H1 (cell line): ENCODE data around the gene SPOP. TPM values are rescaled to one million over a fixed set of nuclear protein-coding genes. Genes with fewer than 3 reads are reported as not detected.

Source experiments
- CTCF ChIA-PET: fragments of 300-600 bp; sonication (Branson Sonifier 250); formaldehyde crosslinking; loops from one replicate; lab custom pipeline; 2021; ENCODE audit not compliant: partially characterized antibody; lab: Charles Lee
- POLR2A ChIA-PET: fragments of 300-600 bp; sonication (Branson Sonifier 250); formaldehyde crosslinking; loops from one replicate; lab custom pipeline; 2021; ENCODE audit warnings: inconsistent platforms; ENCODE audit not compliant: partially characterized antibody; lab: Charles Lee
- DNase-seq, 2 experiments: peaks; one replicate each; pipeline versions ENCODE4 v3.0.0 to v3.0.0-alpha.2; 2010 to 2022; ENCODE audit warnings: low spot score in 2 of 2, low read depth in 1 of 2, mixed read lengths in 1 of 2
- FAIRE-seq: peaks from 2 replicates; lab custom pipeline; 2011; peaks lifted over from hg19 to GRCh38; lab: Jason Lieb, UNC
- H2AFZ ChIP-seq: 2 replicates; pipeline ENCODE4 v1.8.1; 2012; ENCODE audit warnings: low read length, inconsistent platforms
- H2AK5ac ChIP-seq: 2 replicates; pipeline ENCODE4 v1.6.1; 2013; ENCODE audit warnings: low read depth, low read length
- H2BK120ac ChIP-seq: replicated peaks from 2 replicates; pipeline ENCODE3; 2013; ENCODE audit warnings: low read depth, low read length, inconsistent platforms
- H2BK12ac ChIP-seq: 2 replicates; pipeline ENCODE4 v1.6.1; 2013; ENCODE audit warnings: low read depth, low read length
- H2BK15ac ChIP-seq: 2 replicates; pipeline ENCODE4 v1.6.1; 2013; ENCODE audit warnings: low read length
- H2BK20ac ChIP-seq: 2 replicates; pipeline ENCODE4 v1.6.1; 2013; ENCODE audit warnings: low read length
- H2BK5ac ChIP-seq: 2 replicates; pipeline ENCODE4 v1.6.1; 2013; ENCODE audit warnings: low read depth, low read length
- H3K14ac ChIP-seq: 2 replicates; pipeline ENCODE4 v1.6.1; 2013; ENCODE audit warnings: inconsistent platforms; ENCODE audit not compliant: insufficient read length
- H3K18ac ChIP-seq: 2 replicates; pipeline ENCODE4 v1.6.1; 2013; ENCODE audit warnings: low read length; ENCODE audit errors: extremely low read depth
- H3K23ac ChIP-seq: 2 replicates; pipeline ENCODE4 v1.6.1; 2013; ENCODE audit warnings: inconsistent platforms; ENCODE audit not compliant: insufficient read length
- H3K23me2 ChIP-seq: 2 replicates; pipeline ENCODE4 v1.6.1; 2013; ENCODE audit warnings: low read depth, low read length
- H3K27ac ChIP-seq: 2 replicates; pipeline ENCODE4 v1.6.1; 2011; ENCODE audit warnings: low read depth, low read length, inconsistent platforms
- H3K27me3 ChIP-seq, 4 experiments: replicated peaks in 1 of 4; 1 replicate in 1 of 4; 2 replicates in 3 of 4; pipeline versions ENCODE4 v1.6.1 to v1.8.1; 2011 to 2013; ENCODE audit warnings: low read length in 3 of 4, mild to moderate bottlenecking in 3 of 4, inconsistent platforms in 2 of 4, mixed read lengths in 2 of 4, moderate library complexity in 1 of 4; ENCODE audit not compliant: control insufficient read depth in 3 of 4, insufficient read depth in 3 of 4; ENCODE audit errors: extremely low read depth in 1 of 4
- H3K36me3 ChIP-seq, 4 experiments: 2 replicates each; pipeline versions ENCODE4 v1.6.1 to v1.8.1; 2011 to 2013; ENCODE audit warnings: mild to moderate bottlenecking in 4 of 4, low read length in 3 of 4, moderate library complexity in 2 of 4, control low read depth in 1 of 4, inconsistent platforms in 1 of 4; ENCODE audit not compliant: insufficient read depth in 4 of 4, control insufficient read depth in 2 of 4
- H3K4ac ChIP-seq: replicated peaks from 2 replicates; pipeline ENCODE3; 2013; ENCODE audit warnings: low read length, low read depth, mixed read lengths, inconsistent platforms; ENCODE audit not compliant: insufficient read length
- H3K4me1 ChIP-seq, 4 experiments: replicated peaks in 1 of 4; 1 replicate in 1 of 4; 2 replicates in 3 of 4; pipeline versions ENCODE4 v1.6.1 to v1.8.1; 2011 to 2013; ENCODE audit warnings: low read length in 3 of 4, inconsistent platforms in 2 of 4, mixed read lengths in 1 of 4; ENCODE audit not compliant: insufficient read depth in 4 of 4, control insufficient read depth in 3 of 4
- H3K4me2 ChIP-seq, 2 experiments: 2 replicates each; pipeline versions ENCODE4 v1.6.1 to v1.8.1; 2011 to 2013; ENCODE audit warnings: low read depth in 2 of 2, low read length in 2 of 2, control low read depth in 1 of 2, inconsistent platforms in 1 of 2, mild to moderate bottlenecking in 1 of 2; ENCODE audit not compliant: insufficient read depth in 1 of 2
- H3K4me3 ChIP-seq, 4 experiments: fragments of 200-600, 300-600 bp in 1 of 4; sonication (generic), shearing (Covaris generic), sonication (Bioruptor Twin) in 1 of 4; 2 replicates each; pipeline versions ENCODE4 v1.5.1 to v1.8.1; 2011 to 2016; ENCODE audit warnings: low read length in 4 of 4, low read depth in 3 of 4, control low read depth in 2 of 4, inconsistent platforms in 2 of 4, mild to moderate bottlenecking in 2 of 4, mixed read lengths in 1 of 4, moderate library complexity in 1 of 4; ENCODE audit not compliant: insufficient read depth in 2 of 4; ENCODE audit errors: extremely low read depth in 1 of 4
- H3K56ac ChIP-seq: replicated peaks from 2 replicates; pipeline ENCODE3; 2013; ENCODE audit warnings: low read depth, mild to moderate bottlenecking, mixed read lengths, low read length, inconsistent platforms; ENCODE audit not compliant: insufficient read length
- H3K79me1 ChIP-seq: 2 replicates; pipeline ENCODE4 v1.6.1; 2013; ENCODE audit warnings: low read depth, low read length, control low read depth
- H3K79me2 ChIP-seq, 2 experiments: 2 replicates each; pipeline versions ENCODE4 v1.6.1 to v1.8.1; 2012 to 2013; ENCODE audit warnings: low read length in 2 of 2, mild to moderate bottlenecking in 2 of 2, inconsistent platforms in 1 of 2; ENCODE audit not compliant: insufficient read depth in 2 of 2, control insufficient read depth in 1 of 2
- H3K9ac ChIP-seq, 4 experiments: replicated peaks in 1 of 4; 1 replicate in 1 of 4; 2 replicates in 3 of 4; pipeline versions ENCODE4 v1.6.1 to v1.8.1; 2011 to 2013; ENCODE audit warnings: low read depth in 3 of 4, low read length in 3 of 4, control low read depth in 2 of 4, mild to moderate bottlenecking in 2 of 4, moderate library complexity in 2 of 4, inconsistent platforms in 1 of 4; ENCODE audit errors: extremely low read depth in 1 of 4
- H3K9me3 ChIP-seq, 2 experiments: 2 replicates each; pipeline versions ENCODE4 v1.6.1 to v1.8.1; 2012 to 2013; ENCODE audit warnings: mild to moderate bottlenecking in 2 of 2, moderate library complexity in 2 of 2, control low read depth in 1 of 2, inconsistent platforms in 1 of 2, low read depth in 1 of 2, low read length in 1 of 2, mixed read lengths in 1 of 2; ENCODE audit not compliant: insufficient read depth in 2 of 2
- H4K20me1 ChIP-seq, 2 experiments: replicated peaks in 1 of 2; 2 replicates each; pipeline versions ENCODE3 to v1.8.1; 2011 to 2013; ENCODE audit warnings: inconsistent platforms in 2 of 2, low read length in 2 of 2, mild to moderate bottlenecking in 1 of 2; ENCODE audit not compliant: insufficient read depth in 2 of 2, control insufficient read depth in 1 of 2
- H4K5ac ChIP-seq: 2 replicates; pipeline ENCODE4 v1.6.1; 2013; ENCODE audit warnings: low read length, low read depth, mixed read lengths, inconsistent platforms; ENCODE audit not compliant: insufficient read length
- H4K8ac ChIP-seq: 2 replicates; pipeline ENCODE4 v1.8.0; 2013; ENCODE audit warnings: mild to moderate bottlenecking, moderate library complexity, low read length, inconsistent platforms; ENCODE audit not compliant: insufficient read depth; ENCODE audit errors: extremely low read depth
- H4K91ac ChIP-seq: replicated peaks from 2 replicates; pipeline ENCODE3; 2013; ENCODE audit warnings: low read length, mixed read lengths, inconsistent platforms; ENCODE audit not compliant: insufficient read length
- CBX8 ChIP-seq: fragments of 300-800, 300-1000 bp; sonication (generic); IDR thresholded peaks from 2 replicates; pipeline ENCODE4 v1.7.1; 2016; ENCODE audit warnings: low read depth, low read length, borderline replicate concordance
- CEBPB ChIP-seq: IDR thresholded peaks from 2 replicates; pipeline ENCODE4 v1.6.1; 2012; ENCODE audit warnings: low read depth, low read length
- CREB1 ChIP-seq: IDR thresholded peaks from 2 replicates; pipeline ENCODE4 v1.6.1; 2012; ENCODE audit warnings: inconsistent platforms
- CTBP2 ChIP-seq: IDR thresholded peaks from 2 replicates; pipeline ENCODE4 v1.7.0; 2011; ENCODE audit warnings: borderline replicate concordance, mild to moderate bottlenecking, moderate library complexity, mixed read lengths, low read length; ENCODE audit not compliant: insufficient read depth, insufficient read length
- GABPA ChIP-seq: IDR thresholded peaks from 2 replicates; pipeline ENCODE4 v1.6.1; 2011; ENCODE audit warnings: mild to moderate bottlenecking, low read length, moderate library complexity, borderline replicate concordance; ENCODE audit not compliant: insufficient read depth
- JUN ChIP-seq: IDR thresholded peaks from 2 replicates; pipeline ENCODE4 v1.6.1; 2011; ENCODE audit warnings: low read depth, mild to moderate bottlenecking, improper control_type of control experiment, low read length
- KDM1A ChIP-seq: fragments of 200-600, 300-600 bp; sonication (generic); IDR thresholded peaks from 2 replicates; pipeline ENCODE4 v1.7.1; 2016; ENCODE audit warnings: mild to moderate bottlenecking, low read length, borderline replicate concordance
- RXRA ChIP-seq: IDR thresholded peaks from 2 replicates; pipeline ENCODE4 v1.6.1; 2011; ENCODE audit warnings: low read depth, mild to moderate bottlenecking, low read length, moderate library complexity; ENCODE audit not compliant: insufficient read depth
- SP1 ChIP-seq: IDR thresholded peaks from 2 replicates; pipeline ENCODE4 v1.6.1; 2011; ENCODE audit warnings: low read depth, low read length
- SRF ChIP-seq: IDR thresholded peaks from 2 replicates; pipeline ENCODE4 v1.6.1; 2011; ENCODE audit warnings: mild to moderate bottlenecking, low read depth, low read length, moderate library complexity
- SUZ12 ChIP-seq: fragments of 200-600 bp; sonication (generic); IDR thresholded peaks from 2 replicates; pipeline ENCODE4 v1.6.1; 2012; ENCODE audit warnings: mild to moderate bottlenecking, inconsistent platforms, low read length, moderate library complexity, mixed read lengths
- WGBS, 2 experiments: shearing (Covaris generic) in 1 of 2; methylation state at CpG; one replicate each; pipeline versions ENCODE4 v1.1.6 to v1.1.7; 2013 to 2015; ENCODE audit warnings: low lambda C conversion rate in 2 of 2, mixed read lengths in 2 of 2, inconsistent platforms in 1 of 2, low coverage in 1 of 2, missing lambda C conversion rate in 1 of 2; ENCODE audit not compliant: insufficient replicate concordance in 2 of 2, insufficient coverage in 1 of 2, insufficient read length in 1 of 2; ENCODE audit errors: extremely low coverage in 1 of 2, missing lambda C conversion rate in 1 of 2; 5-methylcytosine and 5-hydroxymethylcytosine counted together
- polyA plus RNA-seq, 7 experiments: library from polyadenylated mRNA; depleted of rRNA in 3 of 7; stranded (reverse) in 5 of 7; unstranded in 2 of 7; fragments of >200 nt in 5 of 7; fragments of 200-250 nt in 2 of 7; gene quantifications; 1 replicate in 5 of 7; 2 replicates in 1 of 7; 4 replicates in 1 of 7; pipeline versions ENCODE4 v1.2.1 to v1.2.3, GENCODE V29; 2011 to 2013; ENCODE audit warnings: missing spikeins in 2 of 7, mixed read lengths in 2 of 7
- total RNA-seq: library from RNA; stranded (reverse); fragmentation: NEBNext Ultra II Directional; extraction: Animal tissue kit (Norgen Biotek cat#: 25700); gene quantifications from 2 replicates; pipeline ENCODE4 v1.2.1, GENCODE V29; 2021
- TF ChIP-seq, protein P1 (sequence below), 3 experiments: IDR thresholded peaks; 1 replicate in 2 of 3; 2 replicates in 1 of 3; pipeline versions ENCODE4 v1.5.1 to v1.6.1; 2011; ENCODE audit warnings: low read length in 3 of 3, mild to moderate bottlenecking in 3 of 3, inconsistent platforms in 2 of 3, low read depth in 1 of 3, moderate library complexity in 1 of 3; ENCODE audit not compliant: insufficient read depth in 1 of 3; ENCODE audit errors: control extremely low read depth in 1 of 3

Gene SPOP
- total and polyA plus RNA-seq, 2 of the 8 experiments (the other 6 are each of a cell fraction or from before 2014, with no cell fraction given): 13.3 to 25.6 TPM

DNA sequence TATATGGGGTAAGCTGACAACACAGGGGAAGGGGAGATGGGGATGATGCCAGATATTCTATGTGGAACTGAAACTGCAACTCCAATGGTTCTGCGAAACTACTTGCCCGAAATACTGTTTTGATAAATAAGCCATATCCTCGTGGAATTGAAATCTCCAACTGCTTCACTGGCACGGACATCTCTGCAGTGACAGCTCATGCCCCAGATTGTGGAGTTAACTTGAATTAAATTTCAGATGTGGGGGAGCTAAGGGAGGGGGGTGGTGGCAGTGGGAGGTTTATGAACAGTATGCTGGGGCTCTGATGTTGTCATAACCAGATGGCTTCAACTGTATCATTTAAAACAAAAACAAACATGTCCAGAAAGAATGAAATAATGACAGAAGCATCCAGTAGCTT is 80.5 kb downstream of the SPOP start:
- WGBS, 2 experiments: 91% methylated on average over 4 of the region's 4 CpGs; no CpG with 5 or more reads in 1 of the 2 experiments
- H3K56ac ChIP-seq: no peak overlapping the region
- H2BK15ac ChIP-seq: no peak overlapping the region
- no peak overlapping the region for H2BK120ac ChIP-seq
- no peak overlapping the region for H2BK5ac ChIP-seq
- no peak overlapping the region for H2BK20ac ChIP-seq
- no peak overlapping the region for H3K18ac ChIP-seq
- H4K8ac ChIP-seq: no peak overlapping the region
- no peak overlapping the region for H3K4me2 ChIP-seq
- H4K20me1 ChIP-seq: peaks cover 0 to 3% of the 10 kb centered on the region in 2 experiments
- H2AK5ac ChIP-seq: no peak overlapping the region
- no peaks in the 10 kb centered on the region for H3K27me3 ChIP-seq
- no peak overlapping the region for H2AFZ ChIP-seq
- H3K36me3 ChIP-seq: peaks cover 3 to 25% (median 18%) of the 10 kb centered on the region in 4 experiments
- POLR2A ChIA-PET: interaction anchor here (0.9 to 1.9 kb wide), 3 partner anchors 9 to 25 kb away, joined by 3 to 6 read pairs (median 4); no protein-coding TSS in a partner anchor
- no peak overlapping the region for H3K4ac ChIP-seq
- no peak for DNase-seq
- no peak for FAIRE-seq
- CTCF ChIA-PET: interaction anchor here (0.6 to 2.4 kb wide), 11 partner anchors 9 to 98 kb away, joined by 3 to 11 read pairs (median 4); no protein-coding TSS in a partner anchor
- H3K79me2 ChIP-seq: no peaks in the 10 kb centered on the region
- no peak overlapping the region for H4K5ac ChIP-seq
- no peak overlapping the region for H3K9ac ChIP-seq
- H3K14ac ChIP-seq: no peak overlapping the region
- no peak overlapping the region for H2BK12ac ChIP-seq
- no peaks in the 10 kb centered on the region for H3K23me2 ChIP-seq
- no peak overlapping the region for H3K27ac ChIP-seq
- no peaks in the 10 kb centered on the region for H3K79me1 ChIP-seq
- peaks cover 0 to 2% (median under 1%) of the 10 kb centered on the region in 4 experiments; a peak in 1 of 7 replicates for H3K4me1 ChIP-seq
- H4K91ac ChIP-seq: no peak overlapping the region
- H3K4me3 ChIP-seq: no peak overlapping the region
- no peaks in the 10 kb centered on the region for H3K9me3 ChIP-seq
- H3K23ac ChIP-seq: no peak overlapping the region
- TF ChIP-seq, protein P1, sequence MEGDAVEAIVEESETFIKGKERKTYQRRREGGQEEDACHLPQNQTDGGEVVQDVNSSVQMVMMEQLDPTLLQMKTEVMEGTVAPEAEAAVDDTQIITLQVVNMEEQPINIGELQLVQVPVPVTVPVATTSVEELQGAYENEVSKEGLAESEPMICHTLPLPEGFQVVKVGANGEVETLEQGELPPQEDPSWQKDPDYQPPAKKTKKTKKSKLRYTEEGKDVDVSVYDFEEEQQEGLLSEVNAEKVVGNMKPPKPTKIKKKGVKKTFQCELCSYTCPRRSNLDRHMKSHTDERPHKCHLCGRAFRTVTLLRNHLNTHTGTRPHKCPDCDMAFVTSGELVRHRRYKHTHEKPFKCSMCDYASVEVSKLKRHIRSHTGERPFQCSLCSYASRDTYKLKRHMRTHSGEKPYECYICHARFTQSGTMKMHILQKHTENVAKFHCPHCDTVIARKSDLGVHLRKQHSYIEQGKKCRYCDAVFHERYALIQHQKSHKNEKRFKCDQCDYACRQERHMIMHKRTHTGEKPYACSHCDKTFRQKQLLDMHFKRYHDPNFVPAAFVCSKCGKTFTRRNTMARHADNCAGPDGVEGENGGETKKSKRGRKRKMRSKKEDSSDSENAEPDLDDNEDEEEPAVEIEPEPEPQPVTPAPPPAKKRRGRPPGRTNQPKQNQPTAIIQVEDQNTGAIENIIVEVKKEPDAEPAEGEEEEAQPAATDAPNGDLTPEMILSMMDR (IDR thresholded peaks at IDR 0.05; ENCODE audit: control extremely low read depth in 1 of 3, insufficient read depth in 1 of 3, low read depth in 1 of 3, low read length in 3 of 3): no peak
- no peak for TF ChIP-seq KDM1A
- TF ChIP-seq CTBP2: no peak
- no peak for TF ChIP-seq GABPA
- no peak for TF ChIP-seq CEBPB
- TF ChIP-seq JUN: no peak
- TF ChIP-seq SUZ12: no peak
- TF ChIP-seq CREB1: no peak
- no peak for TF ChIP-seq SP1
- no peak for TF ChIP-seq SRF
- no peak for TF ChIP-seq RXRA
- no peak for TF ChIP-seq CBX8
